ENCODE results near the gene KIF1A.
"Not testable (repeated sequence)": the region's sequence is repeated elsewhere in the genome, so short reads cannot be mapped to it uniquely, and the experiment has no call there.

The KIF1A gene

GRCh38 chr2:240787521-240788472, 32.2 kb downstream of the KIF1A start:
- DNase-seq (ENCODE audit: low read depth, low spot score) = no peak

- no peak for DNase-seq (ENCODE audit: low read depth, low spot score)
Measured at GRCh38 chr2:240786871-240787311, 33.1 kb downstream of the KIF1A start.

- no peak for DNase-seq (ENCODE audit: low read depth, low spot score)
Measured at GRCh38 chr2:240786355-240786841, 33.6 kb downstream of the KIF1A start.

- no peak for DNase-seq (ENCODE audit: low read depth, low spot score)
Measured at GRCh38 chr2:240785424-240786335, 34.3 kb downstream of the KIF1A start.

- DNase-seq (ENCODE audit: low read depth, low spot score) = no peak
Measured at GRCh38 chr2:240784629-240785423, 35.2 kb downstream of the KIF1A start.

- no peak for DNase-seq (ENCODE audit: low read depth, low spot score)
Measured at GRCh38 chr2:240783819-240784621, 36.0 kb downstream of the KIF1A start.

GRCh38 chr2:240782886-240783818, 36.9 kb downstream of the KIF1A start:
- no peak for DNase-seq (ENCODE audit: low read depth, low spot score)

GRCh38 chr2:240782221-240782885, 37.7 kb downstream of the KIF1A start:
- DNase-seq (ENCODE audit: low read depth, low spot score) = no peak

GRCh38 chr2:240781471-240782220, 38.4 kb downstream of the KIF1A start:
- DNase-seq (ENCODE audit: low read depth, low spot score) = no peak

GRCh38 chr2:240780023-240780700, 39.9 kb downstream of the KIF1A start:
- DNase-seq (ENCODE audit: low read depth, low spot score) = no peak

GRCh38 chr2:240779250-240779832, 40.7 kb downstream of the KIF1A start:
- not testable (repeated sequence) for DNase-seq (ENCODE audit: low read depth, low spot score)

- no peak for DNase-seq (ENCODE audit: low read depth, low spot score)
Measured at GRCh38 chr2:240778426-240778825, 41.6 kb downstream of the KIF1A start.

- DNase-seq (ENCODE audit: low read depth, low spot score) = no peak
Measured at GRCh38 chr2:240777456-240778212, 42.4 kb downstream of the KIF1A start.

GRCh38 chr2:240775905-240776304, 44.1 kb downstream of the KIF1A start:
- no peak for DNase-seq (ENCODE audit: low read depth, low spot score)

- DNase-seq (ENCODE audit: low read depth, low spot score) = no peak
Measured at GRCh38 chr2:240774856-240775255, 45.2 kb downstream of the KIF1A start.

GRCh38 chr2:240769096-240769495, 50.9 kb downstream of the KIF1A start:
- no peak for DNase-seq (ENCODE audit: low read depth, low spot score)
